Activated naive CD8-positive, alpha-beta T cell treated with anti-CD3 and anti-CD28 coated beads for 36 hours (primary cell): ENCODE measurements around the gene PWWP2A. TPM values are rescaled to one million over a fixed set of nuclear protein-coding genes. Genes with fewer than 3 reads are reported as not detected.
"Not testable (repeated sequence)": the region's sequence is repeated elsewhere in the genome, so short reads cannot be mapped to it uniquely, and the experiment has no call there.

Experiments used
- DNase-seq: peaks from one replicate; pipeline ENCODE4 v3.0.0; 2021
- H3K27ac Mint-ChIP-seq: one replicate; pipeline ENCODE4 v1.8.0; 2022; ENCODE audit warnings: mild to moderate bottlenecking, moderate library complexity, mixed read lengths
- H3K27me3 Mint-ChIP-seq: one replicate; pipeline ENCODE4 v1.8.0; 2022; ENCODE audit warnings: mild to moderate bottlenecking, mixed read lengths
- H3K36me3 Mint-ChIP-seq: one replicate; pipeline ENCODE4 v1.8.0; 2021; ENCODE audit warnings: mild to moderate bottlenecking, mixed read lengths
- H3K4me1 Mint-ChIP-seq: one replicate; pipeline ENCODE4 v1.8.0; 2021; ENCODE audit warnings: mixed read lengths
- H3K4me3 Mint-ChIP-seq: one replicate; pipeline ENCODE4 v1.8.0; 2022; ENCODE audit warnings: mild to moderate bottlenecking, moderate library complexity, mixed read lengths
- H3K9me3 Mint-ChIP-seq: one replicate; pipeline ENCODE4 v1.8.0; 2022; ENCODE audit warnings: mixed read lengths
- total RNA-seq, 2 experiments: library from RNA; stranded (reverse); gene quantifications; one replicate each; pipeline ENCODE4 v1.2.3, GENCODE V29; 2021

PWWP2A gene
- 10 to 100 TPM; 17.1 to 17.8 TPM for total RNA-seq

GRCh38 chr5:160119142-160119904 lies at the start of gene PWWP2A:
TSS of gene PWWP2A (minus strand) at chr5:160119450. CDS start at chr5:160119388, 62 bp downstream.
- H3K4me1 Mint-ChIP-seq = peaks cover 12% of the 10 kb centered on the region
- H3K36me3 Mint-ChIP-seq = peaks cover 10% of the 10 kb centered on the region
- H3K4me3 Mint-ChIP-seq = peak within 1 kb of the TSS; percentile 87
- peak within 1 kb of the TSS; percentile 91 for H3K27ac Mint-ChIP-seq
- no peaks in the 10 kb centered on the region for H3K9me3 Mint-ChIP-seq
- peak; percentile 95 for DNase-seq
- peaks cover 3% of the 10 kb centered on the region for H3K27me3 Mint-ChIP-seq

GRCh38 chr5:160167624-160168165 lies 48.4 kb upstream of the PWWP2A start:
- no peak for DNase-seq
- Mint-ChIP-seq H3K27ac (no peak overlapping the region), H3K4me3 (no peak overlapping the region), H3K9me3 (no peaks in the 10 kb centered on the region), H3K4me1 (peaks cover 4% of the 10 kb centered on the region), H3K27me3 (peaks cover 22% of the 10 kb centered on the region), H3K36me3 (no peaks in the 10 kb centered on the region)

GRCh38 chr5:160166973-160167623 lies 47.8 kb upstream of the PWWP2A start:
- peaks cover 22% of the 10 kb centered on the region for H3K27me3 Mint-ChIP-seq
- H3K27ac Mint-ChIP-seq = no peak overlapping the region
- no peak for DNase-seq
- no peaks in the 10 kb centered on the region for H3K36me3 Mint-ChIP-seq
- H3K4me3 Mint-ChIP-seq = no peak overlapping the region
- peaks cover 4% of the 10 kb centered on the region for H3K4me1 Mint-ChIP-seq
- H3K9me3 Mint-ChIP-seq = no peaks in the 10 kb centered on the region

- Mint-ChIP-seq H3K27me3 (peaks cover 22% of the 10 kb centered on the region), H3K9me3 (no peaks in the 10 kb centered on the region), H3K36me3 (no peaks in the 10 kb centered on the region), H3K4me3 (no peak overlapping the region), H3K27ac (no peak overlapping the region), H3K4me1 (peaks cover 4% of the 10 kb centered on the region)
- DNase-seq = no peak
Measured at GRCh38 chr5:160166069-160166972, 47.1 kb upstream of the PWWP2A start.

GRCh38 chr5:160165137-160166068 lies 46.2 kb upstream of the PWWP2A start:
- Mint-ChIP-seq H3K4me1 (peaks cover 4% of the 10 kb centered on the region), H3K27ac (no peak overlapping the region), H3K9me3 (no peaks in the 10 kb centered on the region), H3K4me3 (no peak overlapping the region), H3K36me3 (no peaks in the 10 kb centered on the region), H3K27me3 (peaks cover 22% of the 10 kb centered on the region)
- peak; percentile 9 for DNase-seq

GRCh38 chr5:160162910-160163309 lies 43.7 kb upstream of the PWWP2A start:
- Mint-ChIP-seq H3K4me1 (peaks cover 4% of the 10 kb centered on the region), H3K9me3 (no peaks in the 10 kb centered on the region), H3K27me3 (peaks cover 17% of the 10 kb centered on the region), H3K27ac (no peak overlapping the region), H3K36me3 (no peaks in the 10 kb centered on the region), H3K4me3 (no peak overlapping the region)
- no peak for DNase-seq

GRCh38 chr5:160161626-160162025 lies 42.4 kb upstream of the PWWP2A start:
- no peak for DNase-seq
- Mint-ChIP-seq H3K4me1 (peaks cover 4% of the 10 kb centered on the region), H3K27ac (no peak overlapping the region), H3K4me3 (no peak overlapping the region), H3K27me3 (peaks cover 13% of the 10 kb centered on the region), H3K36me3 (no peaks in the 10 kb centered on the region), H3K9me3 (no peaks in the 10 kb centered on the region)

GRCh38 chr5:160160875-160161274 lies 41.6 kb upstream of the PWWP2A start:
- not testable (repeated sequence) for H3K9me3 Mint-ChIP-seq, DNase-seq, H3K36me3 Mint-ChIP-seq, H3K27ac Mint-ChIP-seq, H3K4me1 Mint-ChIP-seq, H3K4me3 Mint-ChIP-seq
- H3K27me3 Mint-ChIP-seq = peaks cover 12% of the 10 kb centered on the region

- H3K27ac Mint-ChIP-seq = no peak overlapping the region
- peaks cover 7% of the 10 kb centered on the region for H3K27me3 Mint-ChIP-seq
- H3K9me3 Mint-ChIP-seq = no peaks in the 10 kb centered on the region
- peaks cover 1% of the 10 kb centered on the region for H3K4me1 Mint-ChIP-seq
- no peak for DNase-seq
- no peak overlapping the region for H3K4me3 Mint-ChIP-seq
- H3K36me3 Mint-ChIP-seq = no peaks in the 10 kb centered on the region
Measured at GRCh38 chr5:160159991-160160792, 40.9 kb upstream of the PWWP2A start.

- H3K36me3 Mint-ChIP-seq = no peaks in the 10 kb centered on the region
Measured at GRCh38 chr5:160158087-160158486, 38.8 kb upstream of the PWWP2A start.

GRCh38 chr5:160155017-160155750 lies 35.9 kb upstream of the PWWP2A start:
- no peak overlapping the region for H3K27ac Mint-ChIP-seq
- H3K4me3 Mint-ChIP-seq = no peak overlapping the region
- H3K9me3 Mint-ChIP-seq = no peaks in the 10 kb centered on the region
- DNase-seq = no peak
- H3K36me3 Mint-ChIP-seq = no peaks in the 10 kb centered on the region
- peaks cover 3% of the 10 kb centered on the region for H3K27me3 Mint-ChIP-seq
- peaks cover 7% of the 10 kb centered on the region for H3K4me1 Mint-ChIP-seq

More at GRCh38 chr5:160158087-160158486, 38.8 kb upstream of the PWWP2A start:
- peaks cover 3% of the 10 kb centered on the region for H3K27me3 Mint-ChIP-seq
- H3K4me1 Mint-ChIP-seq = no peaks in the 10 kb centered on the region
- H3K27ac Mint-ChIP-seq = no peak overlapping the region
- no peaks in the 10 kb centered on the region for H3K9me3 Mint-ChIP-seq
- H3K4me3 Mint-ChIP-seq = no peak overlapping the region
- no peak for DNase-seq

GRCh38 chr5:160152901-160153300 lies 33.7 kb upstream of the PWWP2A start:
- H3K27me3 Mint-ChIP-seq = peaks cover 3% of the 10 kb centered on the region
- H3K27ac Mint-ChIP-seq = no peak overlapping the region
- H3K36me3 Mint-ChIP-seq = no peaks in the 10 kb centered on the region
- no peaks in the 10 kb centered on the region for H3K9me3 Mint-ChIP-seq
- no peak overlapping the region for H3K4me3 Mint-ChIP-seq
- no peak for DNase-seq
- peaks cover 7% of the 10 kb centered on the region for H3K4me1 Mint-ChIP-seq

- Mint-ChIP-seq H3K9me3 (no peaks in the 10 kb centered on the region), H3K27me3 (peaks cover 3% of the 10 kb centered on the region), H3K4me1 (peaks cover 7% of the 10 kb centered on the region), H3K27ac (no peak overlapping the region), H3K4me3 (no peak overlapping the region), H3K36me3 (no peaks in the 10 kb centered on the region)
- no peak for DNase-seq
Measured at GRCh38 chr5:160152287-160152686, 33.0 kb upstream of the PWWP2A start.
